MM.1S (cell line): Measurements from ENCODE around the gene PBX3.

Source experiments
- DNase-seq: peaks from one replicate; pipeline ENCODE4 v3.0.0-alpha.2; 2015
- H2AFZ ChIP-seq: fragments of 300-600 bp; sonication (generic); 2 replicates; pipeline ENCODE4 v1.6.0; 2016; ENCODE audit warnings: antibody characterized with exemption, low read length
- H3F3A ChIP-seq: fragments of 300-600 bp; sonication (generic); 2 replicates; pipeline ENCODE4 v1.6.1; 2016; ENCODE audit warnings: mild to moderate bottlenecking, antibody characterized with exemption, low read length, moderate library complexity, mixed read lengths; ENCODE audit not compliant: insufficient read depth
- H3K27ac ChIP-seq: fragments of 300-600 bp; sonication (generic); 2 replicates; pipeline ENCODE4 v1.5.1; 2016; ENCODE audit warnings: mild to moderate bottlenecking, low read length
- H3K27me3 ChIP-seq: fragments of 300-600 bp; sonication (generic); replicated peaks from 2 replicates; pipeline ENCODE4 v1.6.0; 2016; ENCODE audit warnings: low read length; ENCODE audit not compliant: insufficient read depth
- H3K36me3 ChIP-seq: fragments of 300-600 bp; sonication (generic); replicated peaks from 2 replicates; pipeline ENCODE4 v1.6.1; 2016; ENCODE audit warnings: mild to moderate bottlenecking, low read length, mixed read lengths; ENCODE audit not compliant: insufficient read depth
- H3K4me1 ChIP-seq: fragments of 300-600 bp; sonication (generic); 2 replicates; pipeline ENCODE4 v1.6.1; 2016; ENCODE audit warnings: low read length, mixed read lengths
- H3K4me2 ChIP-seq: fragments of 300-600 bp; sonication (generic); 2 replicates; pipeline ENCODE4 v1.6.0; 2016; ENCODE audit warnings: low read depth, low read length
- H3K4me3 ChIP-seq: fragments of 300-600 bp; sonication (generic); 2 replicates; pipeline ENCODE4 v1.5.1; 2016; ENCODE audit warnings: low read length, mixed read lengths
- H3K79me2 ChIP-seq: fragments of 300-600 bp; sonication (generic); 2 replicates; pipeline ENCODE4 v1.6.1; 2016; ENCODE audit warnings: mixed run types, low read length, mixed read lengths
- H3K9ac ChIP-seq: fragments of 300-600 bp; sonication (generic); 2 replicates; pipeline ENCODE4 v1.6.1; 2016; ENCODE audit warnings: low read length, mixed read lengths
- H3K9me2 ChIP-seq: fragments of 300-600 bp; sonication (generic); replicated peaks from 2 replicates; pipeline ENCODE4 v1.6.1; 2016; ENCODE audit warnings: mild to moderate bottlenecking, low read length, mixed read lengths; ENCODE audit not compliant: insufficient read depth
- H3K9me3 ChIP-seq: fragments of 300-600 bp; sonication (generic); replicated peaks from 2 replicates; pipeline ENCODE4 v1.6.1; 2016; ENCODE audit warnings: mild to moderate bottlenecking, low read length, mixed read lengths; ENCODE audit not compliant: insufficient read depth
- H4K20me1 ChIP-seq: fragments of 300-600 bp; sonication (generic); 2 replicates; pipeline ENCODE4 v1.6.1; 2016; ENCODE audit warnings: mild to moderate bottlenecking, low read length, moderate library complexity, mixed read lengths; ENCODE audit not compliant: insufficient read depth
- EZH2 ChIP-seq: fragments of 300-600 bp; sonication (generic); optimal IDR thresholded peaks from 2 replicates; pipeline ENCODE3; 2017; ENCODE audit warnings: low read depth, mild to moderate bottlenecking, antibody characterized with exemption, low read length, mixed read lengths
- EZH2phosphoT487 ChIP-seq: fragments of 300-600 bp; sonication (generic); IDR thresholded peaks from 2 replicates; pipeline ENCODE4 v1.6.1; 2018; ENCODE audit warnings: antibody characterized with exemption, low read length
- TF ChIP-seq, protein P1 (sequence below): fragments of 300-600 bp; sonication (generic); IDR thresholded peaks from 2 replicates; pipeline ENCODE4 v1.5.1; 2016; ENCODE audit warnings: antibody characterized with exemption, low read length, mixed read lengths

The PBX3 gene

DNA sequence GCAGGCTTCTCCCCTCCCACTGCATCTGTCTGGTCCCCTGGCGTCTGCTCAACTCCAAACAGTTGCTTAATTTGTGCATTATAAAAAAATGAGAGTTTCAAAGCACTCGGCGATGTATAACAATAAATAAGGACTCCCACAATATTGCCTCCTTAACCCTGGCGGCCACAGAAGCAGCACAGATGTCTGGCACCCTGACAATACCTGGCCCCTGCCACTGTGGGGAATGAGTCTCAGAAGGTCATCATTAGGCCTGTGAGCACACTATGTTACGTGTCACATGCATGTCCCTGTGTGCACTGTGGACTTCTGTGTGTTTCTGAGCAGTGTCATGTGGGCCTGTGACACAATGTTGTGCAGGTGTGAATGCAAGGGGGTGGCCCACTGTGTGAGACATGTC is 236.5 kb downstream of the PBX3 start:
- Histone ChIP-seq H3K9ac (no peak overlapping the region), H3K36me3 (no peaks in the 10 kb centered on the region), H3K4me2 (no peak overlapping the region), H4K20me1 (no peaks in the 10 kb centered on the region), H3K9me3 (no peaks in the 10 kb centered on the region), H3K4me3 (no peak overlapping the region), H3K4me1 (no peaks in the 10 kb centered on the region), H3F3A (no peaks in the 10 kb centered on the region), H3K27ac (no peak overlapping the region), H3K79me2 (no peaks in the 10 kb centered on the region), H3K27me3 (no peaks in the 10 kb centered on the region), H2AFZ (no peak overlapping the region), H3K9me2 (no peaks in the 10 kb centered on the region)
- no peak for DNase-seq
- TF ChIP-seq EZH2 (no peak), EZH2phosphoT487 (no peak)
- TF ChIP-seq, protein P1, sequence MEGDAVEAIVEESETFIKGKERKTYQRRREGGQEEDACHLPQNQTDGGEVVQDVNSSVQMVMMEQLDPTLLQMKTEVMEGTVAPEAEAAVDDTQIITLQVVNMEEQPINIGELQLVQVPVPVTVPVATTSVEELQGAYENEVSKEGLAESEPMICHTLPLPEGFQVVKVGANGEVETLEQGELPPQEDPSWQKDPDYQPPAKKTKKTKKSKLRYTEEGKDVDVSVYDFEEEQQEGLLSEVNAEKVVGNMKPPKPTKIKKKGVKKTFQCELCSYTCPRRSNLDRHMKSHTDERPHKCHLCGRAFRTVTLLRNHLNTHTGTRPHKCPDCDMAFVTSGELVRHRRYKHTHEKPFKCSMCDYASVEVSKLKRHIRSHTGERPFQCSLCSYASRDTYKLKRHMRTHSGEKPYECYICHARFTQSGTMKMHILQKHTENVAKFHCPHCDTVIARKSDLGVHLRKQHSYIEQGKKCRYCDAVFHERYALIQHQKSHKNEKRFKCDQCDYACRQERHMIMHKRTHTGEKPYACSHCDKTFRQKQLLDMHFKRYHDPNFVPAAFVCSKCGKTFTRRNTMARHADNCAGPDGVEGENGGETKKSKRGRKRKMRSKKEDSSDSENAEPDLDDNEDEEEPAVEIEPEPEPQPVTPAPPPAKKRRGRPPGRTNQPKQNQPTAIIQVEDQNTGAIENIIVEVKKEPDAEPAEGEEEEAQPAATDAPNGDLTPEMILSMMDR, result no peak

DNA sequence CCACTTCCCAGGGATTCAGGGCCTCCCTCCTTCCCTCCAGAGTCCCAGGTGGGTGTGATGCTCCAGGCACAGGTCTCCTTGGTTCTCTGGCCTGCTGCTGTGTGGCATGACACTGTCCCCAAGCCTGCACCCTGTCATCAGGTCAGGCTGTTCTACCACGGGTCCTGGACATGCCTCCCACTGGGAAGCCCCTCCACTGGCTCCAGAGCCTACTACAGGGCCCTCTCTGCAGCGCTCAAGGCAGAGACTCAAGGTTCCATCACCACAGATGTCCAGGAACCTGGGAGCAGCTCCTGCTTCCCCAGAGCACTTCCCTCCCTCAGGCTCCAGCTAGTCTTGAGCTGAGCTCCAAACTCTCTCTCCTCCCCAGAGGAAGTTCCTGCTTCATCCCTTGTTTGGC is 237.3 kb downstream of the PBX3 start:
- Histone ChIP-seq H3K36me3 (no peaks in the 10 kb centered on the region), H3K9me3 (no peaks in the 10 kb centered on the region), H3K79me2 (no peaks in the 10 kb centered on the region), H3K4me1 (no peaks in the 10 kb centered on the region), H3F3A (no peaks in the 10 kb centered on the region), H3K27me3 (no peaks in the 10 kb centered on the region), H4K20me1 (no peaks in the 10 kb centered on the region), H3K9me2 (no peaks in the 10 kb centered on the region), H2AFZ (no peak overlapping the region), H3K4me3 (no peak overlapping the region), H3K4me2 (no peak overlapping the region), H3K9ac (no peak overlapping the region), H3K27ac (no peak overlapping the region)
- TF ChIP-seq EZH2phosphoT487 (no peak), EZH2 (no peak)
- TF ChIP-seq, protein P1, result no peak
- DNase-seq, result no peak

DNA sequence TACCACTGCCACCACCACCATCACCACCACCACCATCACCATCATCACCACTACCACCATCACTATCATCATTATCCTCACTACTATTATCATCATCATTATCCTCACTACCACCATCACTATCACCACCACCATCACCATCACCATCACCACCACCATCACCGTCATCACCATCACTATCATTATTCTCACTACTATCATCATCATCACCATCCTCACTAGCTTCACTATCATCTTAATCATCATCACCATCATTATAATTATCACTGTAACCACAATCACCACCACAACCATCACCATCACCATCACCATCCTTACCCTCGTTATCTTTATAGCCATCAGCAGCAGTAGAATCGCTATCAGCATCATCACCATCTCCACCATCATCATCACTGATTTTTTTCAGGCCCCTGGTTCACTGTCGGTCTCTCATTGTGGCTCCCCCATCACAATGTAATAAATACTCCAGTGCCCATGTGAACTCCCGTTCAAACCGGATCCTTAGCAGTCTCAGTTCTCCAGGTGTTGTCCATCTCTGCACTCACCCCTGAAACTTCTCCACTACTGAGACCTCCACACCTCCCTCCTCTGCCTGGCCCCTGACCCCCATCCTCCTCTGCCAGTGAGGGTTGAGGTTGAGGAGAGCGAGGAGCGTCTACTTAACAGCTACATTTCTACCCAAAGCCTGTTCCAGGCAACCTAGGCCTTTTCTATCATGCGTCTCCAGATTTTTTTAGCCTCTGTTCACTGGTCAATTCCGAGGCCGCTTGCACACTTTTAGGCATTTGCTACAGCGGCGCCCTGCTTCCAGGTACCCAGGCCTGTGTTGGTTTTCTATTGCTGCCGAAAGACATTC is 238.2 kb downstream of the PBX3 start:
- DNase-seq, result no peak
- TF ChIP-seq EZH2 (no peak), EZH2phosphoT487 (no peak)
- TF ChIP-seq, protein P1, result no peak
- no peak overlapping the region for H3K27ac ChIP-seq
- H3K79me2 ChIP-seq, result no peaks in the 10 kb centered on the region
- H3K4me2 ChIP-seq, result no peak overlapping the region
- H3F3A ChIP-seq, result no peaks in the 10 kb centered on the region
- H3K4me3 ChIP-seq, result no peak overlapping the region
- H3K36me3 ChIP-seq, result no peaks in the 10 kb centered on the region
- H3K4me1 ChIP-seq, result no peaks in the 10 kb centered on the region
- H3K9me3 ChIP-seq, result no peaks in the 10 kb centered on the region
- no peak overlapping the region for H2AFZ ChIP-seq
- no peaks in the 10 kb centered on the region for H3K27me3 ChIP-seq
- no peak overlapping the region for H3K9ac ChIP-seq
- H3K9me2 ChIP-seq, result no peaks in the 10 kb centered on the region
- H4K20me1 ChIP-seq, result no peaks in the 10 kb centered on the region
